ENCODE data around the gene UBTF.
"Not testable (repeated sequence)": the region's sequence is repeated elsewhere in the genome, so short reads cannot be mapped to it uniquely, and the experiment has no call there.

UBTF gene

DNA sequence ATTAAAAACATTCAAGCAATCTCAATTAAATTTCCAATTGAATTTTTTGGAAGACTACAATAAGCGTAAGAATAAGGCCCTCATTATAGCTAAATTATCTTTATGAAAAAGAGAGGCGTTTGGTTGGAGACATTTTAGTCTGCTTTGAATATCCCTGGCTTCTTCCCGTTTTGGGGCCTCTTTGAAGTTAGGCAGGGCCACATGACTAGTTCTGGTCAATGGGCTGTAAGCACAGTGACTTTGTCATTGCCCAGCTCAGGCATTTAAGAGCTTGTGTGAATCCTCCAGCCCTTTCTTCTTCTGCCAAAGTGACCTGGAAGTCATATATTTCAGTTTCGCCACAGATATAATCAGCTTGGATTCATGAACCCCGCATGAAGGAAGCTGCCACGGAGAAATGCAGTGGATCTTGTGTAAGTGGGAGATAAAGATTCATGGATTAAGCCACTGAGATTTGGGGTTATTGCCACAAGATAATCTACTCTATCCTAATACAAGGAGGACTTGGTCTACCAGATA, 21.7 kb upstream of the UBTF start:
- no peak for DNase-seq

DNA sequence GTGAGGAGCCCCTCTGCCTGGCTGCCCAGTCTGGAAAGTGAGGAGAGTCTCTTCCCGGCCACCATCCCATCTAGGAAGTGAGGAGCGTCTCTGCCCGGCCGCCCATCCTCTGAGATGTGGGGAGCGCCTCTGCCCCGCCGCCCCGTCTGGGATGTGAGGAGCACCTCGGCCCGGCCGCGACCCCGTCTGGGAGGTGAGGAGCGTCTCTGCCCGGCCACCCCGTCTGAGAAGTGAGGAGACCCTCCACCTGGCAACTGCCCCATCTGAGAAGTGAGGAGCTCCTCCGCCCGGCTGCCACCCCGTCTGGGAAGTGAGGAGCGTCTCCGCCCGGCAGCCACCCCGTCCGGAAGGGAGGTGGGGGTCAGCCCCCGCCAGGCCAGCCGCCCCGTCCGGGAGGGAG, 18.4 kb upstream of the UBTF start:
- DNase-seq: not testable (repeated sequence)

DNA sequence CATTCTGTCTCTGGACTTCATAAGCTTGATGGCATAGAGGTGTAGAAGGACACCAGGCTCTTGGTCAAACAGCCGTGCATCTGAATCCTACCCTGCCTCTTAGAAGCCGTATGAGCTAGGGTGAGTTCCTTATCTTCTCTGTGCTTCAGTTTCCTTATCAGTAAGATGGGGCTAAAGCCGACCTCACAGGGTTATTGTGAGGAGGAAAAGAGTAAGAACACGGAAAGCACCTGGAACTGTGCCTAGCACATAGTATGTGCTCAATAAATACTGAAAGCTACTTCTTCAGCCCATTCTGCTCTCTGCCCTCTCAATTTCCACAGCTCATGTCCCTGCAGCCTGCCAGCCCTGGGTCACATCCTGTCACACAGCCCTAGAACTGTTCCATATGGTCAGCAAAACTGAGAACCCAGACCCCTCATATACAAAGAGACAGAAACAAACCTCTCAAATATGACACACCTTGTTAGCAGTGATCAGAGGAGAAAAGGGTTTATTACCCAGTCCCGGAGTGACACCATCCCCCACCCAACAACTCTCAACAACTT, 17.0 kb upstream of the UBTF start:
- no peak for DNase-seq

DNA sequence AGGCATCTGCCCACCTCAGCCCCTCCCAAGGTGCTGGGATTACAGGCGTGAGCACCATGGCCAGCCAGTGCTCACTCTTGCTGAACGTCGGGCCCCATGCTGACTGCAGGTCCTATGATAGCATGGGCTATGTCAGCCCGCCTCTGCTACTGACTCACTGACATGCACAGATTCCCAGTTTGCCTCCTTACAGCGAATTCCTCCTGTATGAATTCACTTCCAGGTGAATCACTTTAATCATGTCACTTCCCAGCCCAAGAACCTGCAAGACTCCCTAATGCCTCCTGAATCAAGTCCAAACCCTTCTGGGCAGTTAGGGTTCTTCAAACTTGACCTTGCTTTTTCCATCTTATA, 16.1 kb upstream of the UBTF start:
- DNase-seq: no peak

DNA sequence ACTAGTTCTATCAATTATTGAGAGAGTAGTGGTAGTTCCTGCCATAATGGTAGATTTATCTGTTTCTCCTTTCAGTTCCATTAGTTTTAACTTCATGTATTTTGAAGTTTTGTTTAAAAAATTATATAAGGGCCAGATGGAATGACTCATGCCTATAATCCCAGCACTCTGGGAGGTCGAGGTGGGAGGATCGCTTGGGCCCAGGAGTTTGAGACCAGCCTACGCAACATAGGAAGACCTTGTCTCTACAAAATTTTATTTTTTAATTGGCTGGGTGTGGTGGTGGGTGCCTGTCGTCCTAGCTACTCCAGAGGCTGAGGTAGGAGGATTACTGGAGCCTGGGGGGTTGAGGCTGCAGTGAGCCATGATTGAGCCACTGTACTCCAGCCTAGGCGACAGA, 14.1 kb upstream of the UBTF start:
- DNase-seq: no peak

DNA sequence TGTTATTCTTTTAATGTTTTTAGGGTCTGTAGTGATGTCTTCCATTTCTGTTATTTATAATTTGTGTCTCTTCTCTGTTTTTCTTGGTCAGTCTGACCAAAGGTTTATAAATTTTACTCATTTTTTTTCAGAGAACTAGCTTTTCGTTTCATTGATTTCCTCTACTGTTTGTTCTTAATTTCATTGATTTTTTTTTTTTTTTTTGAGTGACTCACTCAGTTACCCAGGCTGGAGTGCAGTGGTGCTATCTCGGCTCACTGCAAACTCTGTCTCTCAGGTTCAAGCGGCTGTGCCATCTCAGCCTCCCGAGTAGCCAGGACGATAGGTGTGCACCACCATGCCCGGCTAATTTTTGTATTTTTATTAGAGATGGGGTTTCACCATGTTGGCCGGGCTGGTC, 12.6 kb upstream of the UBTF start:
- no peak for DNase-seq

DNA sequence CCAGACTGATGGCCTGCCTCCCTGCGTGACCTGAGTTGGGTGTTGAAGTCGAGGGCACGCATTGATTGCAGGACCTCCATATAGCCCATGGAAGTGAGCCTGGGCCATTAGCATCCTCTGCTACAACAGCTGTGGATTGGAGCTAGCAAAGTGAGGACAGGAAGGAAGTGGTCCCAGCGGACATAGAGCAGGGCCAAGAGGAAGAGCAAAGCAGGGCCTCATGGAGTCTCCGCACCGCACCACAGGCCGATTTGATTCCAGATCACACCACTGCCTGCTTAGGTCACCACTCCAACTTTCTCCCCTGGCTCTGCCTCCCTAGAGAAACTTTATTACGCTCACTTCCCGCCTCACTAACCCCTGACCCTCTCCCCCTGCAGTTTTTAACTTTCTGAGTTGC, 10.7 kb upstream of the UBTF start:
- no peak for DNase-seq

DNA sequence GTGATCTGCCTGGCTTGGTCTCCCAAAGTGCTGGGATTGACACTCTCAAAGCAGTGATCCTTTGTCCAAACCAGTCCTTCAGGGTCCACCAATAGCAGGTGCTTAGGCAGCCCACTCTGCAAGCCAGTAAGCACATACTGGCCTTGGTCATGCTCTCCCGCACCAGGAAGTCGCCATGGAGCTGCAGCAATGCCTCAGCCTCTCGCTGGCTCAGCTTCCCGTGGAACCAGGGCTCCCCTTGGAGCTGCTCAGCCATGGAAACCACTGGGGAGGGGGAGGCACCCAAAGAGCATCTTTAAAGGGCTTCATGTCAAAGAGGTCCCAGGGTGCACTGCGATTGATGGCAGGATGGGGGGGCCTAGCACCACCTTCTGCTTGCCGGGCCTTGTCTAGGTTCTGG, 9.6 kb upstream of the UBTF start:
- no peak for DNase-seq

DNA sequence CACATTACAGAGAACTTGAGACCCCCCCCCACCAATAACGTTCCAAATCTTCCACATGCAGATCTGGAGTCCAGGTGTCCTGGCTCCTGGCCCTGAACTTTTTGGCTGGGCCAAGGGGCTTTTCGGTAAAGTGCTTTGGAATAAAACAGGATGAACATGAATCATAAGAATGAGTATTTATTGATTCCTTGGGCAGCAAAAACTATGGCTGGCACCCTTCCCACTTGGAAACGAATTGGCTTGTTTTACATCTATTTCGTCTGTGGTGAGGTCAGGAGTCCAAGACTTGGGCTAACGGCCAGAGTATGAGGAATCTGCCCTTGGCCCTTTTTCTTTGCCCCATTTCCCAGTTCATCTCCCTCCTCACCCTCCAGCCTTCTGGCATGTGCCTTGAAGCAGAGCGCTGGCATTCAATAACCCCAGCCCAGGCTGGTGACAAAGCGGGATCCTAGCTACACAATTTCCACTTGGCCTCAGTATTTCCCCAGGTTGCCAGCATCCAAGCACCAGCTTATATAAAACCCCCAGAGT, 4.1 kb upstream of the UBTF start:
- peak in 1 of 2 donors; percentile 10 for DNase-seq

DNA sequence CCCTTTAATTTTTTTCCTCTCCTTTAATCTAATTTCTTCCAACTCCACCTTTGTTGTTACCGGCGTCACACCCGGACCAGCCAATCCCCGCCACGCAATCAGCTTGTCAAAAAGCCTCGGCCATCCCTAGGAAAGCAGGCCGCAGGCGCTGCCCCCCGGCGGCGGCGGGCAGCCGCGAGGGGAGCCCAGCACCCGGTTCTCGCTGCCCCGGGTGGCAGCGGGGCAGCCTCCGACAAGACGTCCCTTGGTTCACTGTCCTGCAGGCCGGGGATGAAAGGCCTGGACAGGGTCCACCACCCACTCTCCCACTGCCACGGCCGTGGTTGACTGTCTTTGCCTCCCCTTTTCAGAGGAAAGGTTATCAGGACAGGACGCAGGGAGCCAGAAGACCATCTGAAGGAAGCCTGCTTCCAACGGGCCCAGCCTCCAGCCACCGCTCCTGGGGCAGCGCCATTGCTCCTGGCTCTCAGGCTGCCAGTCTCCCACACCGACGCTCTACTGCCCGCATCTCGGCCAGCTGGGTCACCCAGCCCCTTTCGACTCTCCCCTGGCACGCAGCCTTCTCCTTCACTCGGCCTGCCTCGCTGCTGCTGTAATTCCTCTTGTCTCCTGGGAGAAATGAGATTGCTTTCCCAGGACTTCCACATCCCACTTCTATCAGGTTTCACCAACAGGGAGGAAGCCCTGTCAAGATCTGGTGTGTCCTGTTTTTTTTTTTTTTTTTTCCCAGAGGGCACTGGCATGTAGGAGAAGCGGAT, 2.8 kb upstream of the UBTF start:
- peak; percentile 84 to 85 for DNase-seq

DNA sequence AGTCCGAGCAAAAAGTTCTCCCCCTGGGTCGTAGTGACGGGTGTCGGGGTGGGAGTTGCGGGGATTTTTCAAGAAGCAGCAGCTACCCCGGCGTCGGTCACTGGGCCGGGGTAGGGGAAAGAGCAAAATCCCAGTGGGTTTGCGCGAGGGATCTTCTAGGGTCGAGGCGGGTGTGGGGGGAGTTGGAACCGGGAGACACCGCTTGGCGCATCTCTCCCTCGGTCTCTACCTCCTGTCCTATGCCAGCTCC, 2.3 kb upstream of the UBTF start:
- DNase-seq: no peak

DNA sequence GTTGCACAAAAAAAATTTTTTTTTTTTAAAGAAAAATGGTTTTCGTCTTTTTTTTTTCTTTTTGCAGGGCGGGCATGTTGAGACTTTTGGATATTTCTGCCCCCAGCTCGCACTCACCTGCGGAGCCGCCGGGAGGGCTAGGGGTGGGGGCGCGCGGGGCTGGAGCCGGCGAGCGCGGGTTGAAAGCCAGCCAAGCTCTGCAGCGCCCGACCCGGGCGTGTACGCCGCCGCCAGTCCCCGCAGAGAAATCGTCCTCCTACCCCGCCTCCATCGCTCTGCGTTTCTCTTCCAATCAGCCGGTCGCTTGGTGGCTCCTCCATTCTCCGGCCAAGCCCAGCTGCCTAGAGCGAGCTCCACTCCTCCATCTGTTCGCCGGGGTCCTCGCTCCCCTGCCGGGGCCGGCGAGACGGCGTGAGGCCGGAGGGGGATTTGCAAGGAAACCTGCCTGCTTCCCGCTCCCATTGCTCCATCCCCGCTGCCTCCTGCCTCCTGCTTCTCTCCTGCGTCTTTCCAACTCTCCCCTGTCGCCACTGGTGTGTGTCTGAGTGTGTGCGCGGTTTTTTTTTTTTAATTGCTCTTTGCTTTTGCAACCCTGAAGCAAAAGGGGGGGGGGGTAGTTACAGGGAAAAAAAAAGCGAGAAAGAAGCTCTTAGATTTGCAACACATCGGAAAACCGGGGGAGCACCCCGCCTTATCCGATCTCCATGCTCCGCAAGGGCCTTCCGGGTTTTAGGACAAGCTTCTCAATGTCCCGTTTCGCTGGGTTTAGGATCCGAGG, 1.8 kb upstream of the UBTF start:
- peak; percentile 75 to 79 for DNase-seq

DNA sequence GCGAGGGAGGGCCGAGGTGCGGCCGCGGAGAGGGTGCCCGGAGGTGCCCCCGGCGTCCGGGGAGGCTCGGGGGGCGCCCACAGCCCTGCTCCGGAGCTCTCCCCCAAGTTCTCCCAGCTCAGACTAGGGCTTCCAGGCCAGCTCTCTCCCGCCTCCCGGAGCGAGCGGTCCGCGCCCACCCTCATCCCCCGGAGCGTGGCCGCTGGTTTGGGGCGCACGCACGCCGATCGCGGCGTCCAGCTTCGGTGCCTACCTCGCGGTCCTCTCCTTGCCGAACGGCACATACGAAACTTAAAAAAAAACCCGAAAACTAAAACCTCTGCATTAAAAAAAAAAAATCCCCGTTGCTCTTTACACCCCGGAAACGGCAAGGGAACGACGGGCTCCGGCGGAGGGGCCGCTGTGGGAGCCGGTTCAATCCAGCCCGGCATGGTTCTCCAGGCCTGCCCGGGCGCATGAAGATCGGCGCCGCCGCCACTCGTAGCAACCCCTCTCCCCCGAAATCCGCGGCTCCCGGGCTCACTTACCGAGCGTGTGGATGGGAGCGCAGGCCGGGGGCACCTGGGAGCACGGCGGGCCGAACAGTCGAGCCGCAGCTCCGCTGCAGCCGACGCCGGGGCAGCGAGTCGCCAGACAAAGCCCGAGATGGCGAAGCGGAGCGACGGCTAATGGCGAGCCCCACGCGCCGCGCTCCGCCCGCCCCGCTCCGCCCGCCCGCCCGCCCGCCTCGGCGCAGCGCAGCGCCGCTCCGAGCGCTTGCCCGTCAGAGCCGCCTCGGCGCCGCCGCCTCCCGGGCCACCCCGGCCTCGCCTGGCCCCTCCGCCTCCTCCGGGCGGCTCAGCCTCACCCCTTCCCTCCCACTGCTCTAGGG, 973 bp upstream of the UBTF start:
- DNase-seq: peak; percentile 41 to 74

DNA sequence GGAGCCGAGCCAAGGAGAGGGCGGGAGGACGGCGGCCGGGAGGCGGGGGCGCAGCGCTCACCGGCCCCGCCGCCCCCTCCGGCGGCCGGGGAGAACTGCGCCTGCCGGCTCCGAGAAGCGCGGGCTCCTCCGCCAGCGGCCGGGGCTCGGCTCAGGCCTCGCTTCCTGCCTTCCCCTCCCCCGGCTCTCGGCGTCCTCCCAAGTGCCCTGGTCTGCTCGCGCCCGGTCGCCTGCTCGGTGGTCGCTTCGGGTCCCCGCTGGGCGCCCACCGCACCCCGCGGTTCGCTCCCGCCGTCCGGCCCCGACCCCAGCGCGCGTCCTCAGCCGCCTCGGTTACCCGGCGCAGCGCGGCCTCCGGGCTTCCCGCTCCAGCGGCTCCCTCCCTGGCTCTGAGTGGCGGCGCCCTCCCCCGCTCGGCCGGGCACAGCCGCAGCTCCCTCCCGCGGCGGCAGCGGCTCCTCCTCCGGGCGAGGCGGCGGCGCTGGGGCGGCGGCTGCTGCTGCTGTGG, 313 bp downstream of the UBTF start:
- DNase-seq: peak in 1 of 2 donors; percentile 66

DNA sequence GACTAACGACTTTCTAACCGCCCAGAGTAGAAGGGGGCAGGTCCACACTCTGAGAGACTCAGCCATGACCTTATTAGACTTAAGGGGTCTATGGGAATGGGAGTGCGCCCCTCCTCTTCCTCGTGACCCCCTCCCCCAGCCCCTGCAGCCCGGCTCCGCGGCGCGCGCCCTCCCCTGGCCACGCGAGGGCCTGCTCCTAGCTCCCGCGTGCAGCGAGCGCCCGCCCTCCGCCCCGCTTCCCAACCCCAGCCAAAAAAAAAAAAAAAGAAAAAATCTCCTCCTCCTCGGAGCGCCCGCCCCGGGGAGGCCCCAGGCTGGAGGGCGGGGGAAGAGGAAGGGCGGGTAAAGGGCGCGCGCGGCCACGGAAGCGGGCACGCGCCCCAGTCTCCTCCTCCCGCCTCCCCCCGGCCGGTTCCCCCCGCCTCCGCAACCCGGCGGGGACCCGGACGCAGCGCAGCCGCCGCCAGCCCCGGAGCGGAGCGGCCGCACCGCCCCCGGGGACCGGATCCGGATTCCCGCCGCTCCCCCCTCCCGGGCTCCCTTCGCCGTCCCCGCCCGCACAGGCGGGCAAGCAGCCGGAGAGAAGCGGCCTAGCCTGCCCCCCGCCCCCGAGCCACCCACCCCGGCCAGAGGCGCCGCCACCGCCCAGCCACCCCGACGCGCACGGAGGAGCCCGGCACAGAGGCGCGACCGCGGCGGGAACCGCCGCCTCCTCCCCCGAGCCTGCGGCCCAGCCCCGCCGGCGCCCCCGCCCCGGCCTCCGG, 949 bp downstream of the UBTF start:
- DNase-seq: peak; percentile 76 to 87

DNA sequence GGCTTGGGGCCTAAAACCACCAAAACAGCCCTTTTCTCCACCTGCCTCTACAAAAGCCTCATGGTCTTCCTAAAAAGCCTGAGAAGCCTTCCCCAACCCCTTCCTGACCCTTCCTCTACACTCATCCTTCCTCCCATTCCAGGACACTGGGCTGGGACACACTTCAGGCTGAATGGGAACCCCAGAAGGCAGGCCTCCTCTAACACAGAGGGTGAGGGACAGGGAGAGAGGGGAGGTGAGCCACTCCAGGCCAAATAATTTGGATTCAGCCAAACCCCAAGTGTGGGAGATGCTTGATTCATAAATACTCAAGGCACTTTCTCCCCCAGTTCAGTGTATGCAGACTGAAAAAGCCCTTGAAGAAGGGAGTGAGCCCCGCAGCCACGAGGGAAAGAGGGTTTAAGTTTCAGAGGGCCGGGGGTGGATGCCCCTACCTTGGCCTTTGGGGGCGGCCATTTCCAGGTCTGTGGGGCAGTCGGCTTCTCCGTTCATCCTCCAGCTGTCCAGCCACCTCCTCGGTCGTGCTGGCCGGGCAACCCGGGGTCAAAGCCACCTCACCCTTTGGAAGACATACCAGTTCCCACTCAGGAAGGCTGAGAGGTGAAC, 1.6 kb downstream of the UBTF start:
- DNase-seq: no peak

DNA sequence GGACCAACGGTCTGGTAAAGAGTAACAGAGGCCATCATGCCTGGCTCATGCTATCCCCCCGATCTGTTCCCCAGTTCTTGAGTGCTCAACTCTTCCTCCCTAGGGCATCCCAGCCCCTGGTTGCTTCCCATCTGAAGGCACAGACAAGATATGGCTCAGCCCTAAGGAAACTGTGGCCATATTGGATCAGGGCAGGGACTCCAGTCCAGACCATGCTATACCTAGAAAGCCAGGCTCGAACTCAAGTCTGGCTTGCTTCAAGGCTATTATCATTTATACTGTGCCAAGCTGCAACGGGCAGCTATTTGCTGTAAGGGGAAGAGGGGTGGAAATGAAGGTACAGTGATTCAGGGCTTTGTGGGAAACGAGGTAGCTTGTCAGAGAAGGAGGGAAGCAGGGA, 2.8 kb downstream of the UBTF start:
- DNase-seq: no peak

DNA sequence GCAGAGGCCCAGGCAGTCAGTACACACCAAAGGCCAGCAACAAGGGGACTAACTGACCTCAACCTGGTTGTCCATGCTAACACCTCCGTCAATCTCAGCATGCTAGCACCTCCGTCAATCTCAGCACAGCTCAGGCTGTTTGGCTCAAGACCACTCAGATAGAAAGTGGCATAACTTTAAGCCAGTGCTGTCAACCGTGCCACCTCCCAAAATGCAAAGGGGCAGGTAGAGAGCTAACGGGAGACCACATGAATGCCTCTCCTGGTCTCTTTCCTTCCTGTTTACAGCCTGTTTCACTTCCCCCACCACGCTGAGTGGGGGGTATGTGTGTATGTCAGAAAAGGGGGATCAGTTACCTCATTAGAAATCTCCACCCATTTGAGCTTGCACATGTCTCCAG, 3.3 kb downstream of the UBTF start:
- DNase-seq: no peak

DNA sequence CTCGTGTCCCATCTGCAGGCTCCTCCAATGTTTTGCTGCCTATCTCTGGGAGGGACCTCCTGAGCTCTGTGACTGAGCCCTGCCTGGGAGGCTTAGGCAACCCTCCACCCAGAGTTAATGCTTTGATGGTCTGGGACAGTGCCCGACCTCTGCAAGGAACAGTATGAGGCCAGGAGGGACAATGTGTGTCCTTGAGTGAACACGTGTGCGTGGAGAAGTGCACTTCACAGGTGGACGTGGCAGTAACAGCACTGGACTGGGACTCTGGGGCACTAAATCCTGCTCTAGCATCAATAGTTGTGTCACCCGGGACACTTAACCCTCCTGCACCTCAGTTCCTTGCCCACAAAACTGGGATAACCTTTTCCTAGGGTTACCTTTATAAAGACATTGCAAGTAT, 4.6 kb downstream of the UBTF start:
- no peak for DNase-seq

DNA sequence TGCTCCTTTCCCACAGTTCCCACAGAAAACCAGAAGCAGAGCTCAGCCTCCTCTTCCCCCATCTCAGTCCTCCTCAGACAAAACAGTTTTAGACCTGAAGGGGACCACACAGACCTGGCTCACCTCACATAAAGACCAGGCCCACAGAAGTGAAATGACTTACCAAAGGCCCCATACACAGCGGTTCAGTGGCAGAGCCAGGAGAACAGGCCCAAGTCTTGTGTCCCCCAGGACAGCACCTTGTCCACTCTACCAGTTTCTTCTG, 5.3 kb downstream of the UBTF start:
- DNase-seq: no peak

DNA sequence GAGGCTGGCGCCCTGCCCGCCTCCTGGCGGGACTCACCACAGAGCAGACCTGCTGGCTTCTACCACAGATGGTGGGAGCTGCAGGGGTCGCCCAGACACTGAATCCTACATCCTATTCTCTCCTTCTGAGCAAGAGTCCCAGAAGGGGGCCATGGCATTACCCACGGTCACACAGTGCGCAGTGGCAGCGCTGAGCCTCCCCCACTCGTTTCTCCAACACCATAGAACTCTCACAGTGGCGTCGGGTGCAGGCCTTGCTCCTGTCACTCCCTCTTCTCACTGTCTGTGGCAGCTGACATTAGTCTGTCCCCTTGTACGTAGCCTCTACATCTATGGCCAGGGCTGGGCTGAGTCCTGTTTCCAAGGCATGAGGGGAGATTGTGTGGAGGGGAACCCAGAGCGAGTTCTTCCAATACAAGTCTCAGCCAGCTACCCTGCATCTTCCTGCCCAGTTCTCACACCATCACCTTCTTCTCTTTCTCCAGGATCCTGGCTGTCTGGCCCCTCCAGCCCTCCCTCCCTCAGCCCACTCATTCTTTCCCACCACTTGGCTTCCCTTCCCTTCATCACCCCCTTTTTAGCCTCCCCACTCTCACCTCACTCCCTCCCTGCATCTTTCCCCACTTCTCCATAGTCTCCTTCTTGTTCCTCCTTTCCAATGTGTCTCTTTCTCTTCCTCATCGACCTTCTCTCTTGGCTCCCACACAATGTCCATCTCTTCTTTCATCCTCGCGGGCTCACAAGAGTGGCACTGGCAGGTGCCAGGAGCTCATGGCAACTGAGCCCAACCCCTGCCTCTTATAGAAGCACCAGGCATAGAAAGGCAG, 5.9 kb downstream of the UBTF start:
- DNase-seq: no peak
